Suppressor macrophage treated with lipopolysaccharide for 4 hours (primary cell): ENCODE measurements around the gene ACADSB.
A peak's percentile ranks its signal among the peaks of the same experiment; 100 is the strongest.

ENCODE experiments used
- DNase-seq: peaks from one replicate; pipeline ENCODE4 v3.0.0-alpha.2; 2020

ACADSB gene

GRCh38 chr10:123008355-123009104 is at the start of gene ACADSB, which contains the start of gene IKZF5:
Gene ACADSB, plus strand, starts transcription at chr10:123009006. Its CDS starts 24 bp downstream, at chr10:123009030.
Gene IKZF5, minus strand, starts transcription at chr10:123008795. Its CDS starts 10,170 bp downstream, at chr10:122998625.
- DNase-seq: peak; percentile 98

GRCh38 chr10:122962405-122962804 is 46.4 kb upstream of the ACADSB start:
- peak; percentile 12 for DNase-seq

DNA sequence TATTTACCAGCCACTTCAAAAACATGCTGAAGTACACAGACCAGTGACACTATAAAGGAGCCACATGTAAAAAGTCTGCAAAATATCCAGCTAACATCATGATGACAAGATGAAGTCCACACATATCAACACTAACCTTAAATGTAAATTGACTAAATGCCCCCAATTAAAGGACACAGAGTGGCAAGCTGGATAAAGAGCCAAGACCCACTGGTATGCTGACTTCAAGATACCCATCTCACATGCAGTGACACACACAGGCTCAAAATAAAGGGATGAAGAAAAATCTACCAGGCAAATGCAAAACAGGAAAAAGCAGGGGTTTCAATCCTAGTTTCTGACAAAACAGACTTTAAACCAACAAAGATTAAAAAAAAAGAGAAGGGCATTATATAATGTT is 41.9 kb upstream of the ACADSB start:
- no peak for DNase-seq

GRCh38 chr10:122968698-122969097 is 40.1 kb upstream of the ACADSB start:
- no peak for DNase-seq

- DNase-seq: peak; percentile 47
These were observed 34.8 kb upstream of the ACADSB start for GRCh38 chr10:122974023-122974422.

GRCh38 chr10:122974543-122975064 is 34.2 kb upstream of the ACADSB start:
- no peak for DNase-seq

GRCh38 chr10:122980209-122981065 is 28.4 kb upstream of the ACADSB start, which contains the start of gene PSTK:
Gene PSTK, plus strand, starts transcription at chr10:122980401. Its CDS starts 79 bp downstream, at chr10:122980480.
- peak; percentile 95 for DNase-seq

DNA sequence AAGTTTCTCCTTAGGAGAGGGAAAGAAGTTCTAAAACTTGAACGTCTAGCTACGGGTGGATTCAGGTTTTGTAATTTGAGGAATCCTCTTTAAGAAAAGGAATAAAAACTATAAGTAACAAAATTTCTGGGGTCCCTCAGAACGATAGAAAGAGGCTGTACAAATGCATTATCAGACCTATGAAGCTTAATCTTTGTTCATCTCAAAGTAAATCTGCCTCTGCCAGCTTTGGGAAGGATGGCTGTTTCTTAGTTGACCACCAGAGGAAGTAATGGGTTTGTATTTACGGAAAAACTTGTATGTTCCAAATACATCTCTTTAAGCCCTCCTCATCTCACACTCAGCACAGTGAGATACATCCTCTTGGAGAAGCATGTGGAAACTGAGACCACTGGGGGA is 27.7 kb upstream of the ACADSB start:
- DNase-seq: peak; percentile 20

DNA sequence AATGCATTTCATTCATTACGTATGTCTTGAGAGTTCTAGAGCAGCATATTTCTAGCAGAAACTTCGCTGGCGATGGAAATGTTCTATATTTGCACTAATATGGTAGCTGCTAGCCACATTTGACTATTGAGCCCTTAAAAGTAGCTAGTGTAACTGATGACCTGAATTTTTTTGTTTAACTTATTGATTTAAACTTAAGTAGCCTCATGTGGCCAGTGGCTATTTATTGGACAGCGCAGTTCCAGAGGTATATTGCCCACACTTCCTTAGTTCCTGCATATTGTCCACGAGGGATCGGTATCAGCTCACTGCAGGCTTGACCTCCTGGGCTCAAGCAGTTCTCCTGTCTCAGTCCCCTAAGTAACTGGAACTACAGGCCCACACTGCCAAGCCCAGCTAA is 24.9 kb upstream of the ACADSB start:
- DNase-seq: no peak

DNA sequence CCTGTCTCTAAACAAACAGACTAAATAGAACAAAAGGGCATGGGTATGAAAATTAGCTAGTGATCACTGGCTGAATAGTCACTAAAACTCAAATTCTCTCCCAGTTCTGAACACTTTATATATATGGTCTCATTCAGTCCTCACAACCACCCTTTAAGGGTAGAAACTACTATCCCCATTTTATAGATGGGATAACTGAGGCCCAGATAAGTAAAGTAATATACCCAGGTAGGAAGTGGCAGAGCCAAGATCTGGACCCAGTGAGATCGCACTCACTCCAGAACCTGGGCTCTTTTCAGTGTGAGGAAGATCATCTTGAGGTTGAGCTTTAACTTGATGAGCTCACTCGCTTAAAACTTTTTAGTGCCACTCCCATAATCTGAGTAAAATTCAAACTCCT is 24.1 kb upstream of the ACADSB start:
- no peak for DNase-seq

- no peak for DNase-seq
These were observed 22.5 kb upstream of the ACADSB start for GRCh38 chr10:122986335-122986734.

GRCh38 chr10:122988501-122988900 is 20.3 kb upstream of the ACADSB start:
- DNase-seq: no peak

- DNase-seq: no peak
These were observed 18.5 kb upstream of the ACADSB start for GRCh38 chr10:122990278-122990677.

DNA sequence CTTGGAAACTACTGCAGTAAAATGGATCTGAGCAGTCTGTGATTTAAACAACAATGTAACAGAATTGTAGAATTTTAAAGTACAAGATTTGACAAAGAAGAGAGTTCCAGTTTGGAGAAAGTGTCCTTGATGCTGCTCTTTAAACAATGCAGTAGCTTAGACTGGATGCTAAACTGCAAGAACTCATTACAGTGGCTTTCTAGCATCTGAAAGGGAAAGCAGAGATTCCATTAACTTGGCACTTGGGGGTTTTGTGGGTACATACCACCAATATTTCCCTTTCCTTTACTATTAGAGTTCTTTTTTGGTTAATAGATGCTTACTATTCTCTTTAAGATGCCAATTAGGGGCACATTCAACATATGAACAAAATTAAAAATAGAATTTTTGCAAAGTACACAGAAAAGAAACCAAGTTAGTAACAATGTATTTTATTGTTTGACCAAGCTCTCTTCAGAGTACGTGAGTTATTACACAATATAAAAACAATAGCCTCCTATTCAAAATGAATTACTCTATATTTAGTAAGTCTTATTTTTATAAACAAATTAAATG is 16.7 kb upstream of the ACADSB start:
- no peak for DNase-seq

- DNase-seq: no peak
These were observed 14.9 kb upstream of the ACADSB start for GRCh38 chr10:122993797-122994336.

GRCh38 chr10:122995936-122996335 is 12.9 kb upstream of the ACADSB start:
- DNase-seq: no peak

- DNase-seq: no peak
These were observed 10.9 kb upstream of the ACADSB start for GRCh38 chr10:122997864-122998263.

DNA sequence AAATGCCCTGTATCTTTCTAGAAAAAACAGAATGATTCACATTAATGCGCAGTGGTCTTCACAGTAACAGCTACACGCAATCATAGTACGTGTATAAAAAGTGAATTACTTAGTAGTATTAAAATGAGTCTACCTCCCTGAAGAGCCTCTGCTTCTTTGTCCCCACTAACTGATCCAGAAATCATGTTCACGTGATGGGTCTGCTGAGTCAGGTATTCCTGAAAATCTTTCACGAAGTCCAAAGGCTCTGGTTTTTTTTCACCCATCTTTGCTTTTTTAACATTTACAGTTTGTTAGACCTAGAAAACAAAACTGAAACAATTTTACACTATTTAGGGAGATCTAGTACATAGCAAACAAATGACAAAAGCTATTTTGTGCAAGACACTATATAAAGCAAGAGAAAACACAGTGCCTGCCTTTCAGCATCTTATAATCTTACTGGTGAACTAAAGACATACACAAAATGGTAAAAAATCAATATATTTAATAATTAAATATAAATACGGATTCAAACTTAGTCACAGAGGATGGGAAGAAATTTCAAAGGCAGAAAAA is 10.4 kb upstream of the ACADSB start:
- DNase-seq: no peak

DNA sequence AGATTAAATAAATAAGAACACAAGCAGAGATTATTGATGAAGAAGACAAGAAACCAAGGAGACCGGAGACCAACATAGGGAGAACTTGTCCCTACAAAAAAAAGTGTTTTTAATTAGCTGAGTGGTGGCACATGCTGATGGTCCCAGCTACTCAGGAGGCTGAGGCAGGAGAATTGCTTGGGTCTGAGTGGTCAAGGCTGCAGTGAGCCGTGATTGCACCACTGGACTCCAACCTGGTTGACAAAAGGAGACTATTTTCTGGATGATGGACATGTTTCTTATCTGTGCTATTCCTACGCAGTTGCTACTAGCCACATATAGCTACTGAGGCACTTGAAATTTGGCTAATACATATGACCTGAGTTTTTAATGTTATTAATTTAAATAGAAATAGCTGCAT is 9.9 kb upstream of the ACADSB start:
- no peak for DNase-seq

- DNase-seq: no peak
These were observed 9.5 kb upstream of the ACADSB start for GRCh38 chr10:122999347-122999746.

DNA sequence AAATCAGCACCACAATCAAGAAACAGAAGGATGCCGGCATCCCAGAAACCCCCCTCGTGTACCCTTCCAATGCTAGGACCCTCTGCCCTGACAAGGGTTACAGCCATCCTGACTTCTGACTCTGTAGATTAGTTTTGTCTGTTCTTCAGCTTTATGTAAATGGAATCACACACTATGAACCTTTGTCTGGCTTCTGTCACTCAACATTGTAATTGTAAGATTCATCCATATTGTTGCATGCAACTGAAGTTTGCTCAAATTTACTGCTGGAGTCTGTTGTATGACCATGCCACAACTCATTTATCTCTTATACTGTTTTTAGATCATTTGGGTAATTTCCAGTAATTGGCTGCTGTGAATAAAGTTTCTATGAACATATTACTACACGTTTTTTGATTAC is 8.7 kb upstream of the ACADSB start:
- no peak for DNase-seq

- no peak for DNase-seq
These were observed 7.4 kb upstream of the ACADSB start for GRCh38 chr10:123001370-123001769.

DNA sequence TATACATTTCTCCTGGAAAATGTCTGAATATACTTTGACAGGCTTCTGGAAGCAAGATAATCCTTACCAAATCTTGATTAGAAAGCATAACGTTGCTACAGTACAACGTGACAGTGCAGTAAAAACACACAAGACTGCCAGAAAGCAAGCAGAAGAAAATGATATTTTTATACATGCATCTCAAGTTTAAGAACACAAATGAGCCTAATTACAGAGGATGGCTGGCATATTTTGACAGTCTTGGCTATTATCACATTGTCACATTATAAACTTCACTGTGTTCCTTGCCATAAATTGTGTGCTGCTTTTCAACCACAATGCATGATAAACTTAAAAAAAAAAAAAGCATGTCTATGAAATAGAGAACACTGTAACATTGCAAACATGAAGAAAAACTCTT is 4.5 kb upstream of the ACADSB start:
- DNase-seq: no peak
